Activated naive CD8-positive, alpha-beta T cell treated with anti-CD3 and anti-CD28 coated beads, Interleukin-2, amount 50 U/mL, for 16 hours (primary cell): Measurements from ENCODE around the gene CD40.
"Not testable (repeated sequence)": the region's sequence is repeated elsewhere in the genome, so short reads cannot be mapped to it uniquely, and the experiment has no call there.

Experiments
- DNase-seq: peaks from one replicate; pipeline ENCODE4 v3.0.0-alpha.2; 2020; ENCODE audit warnings: low read depth, low spot score

CD40 gene

GRCh38 chr20:46117704-46118467, at the start of gene CD40:
Gene CD40, plus strand, starts transcription at chr20:46118314. Its CDS starts 30 bp downstream, at chr20:46118344.
- peak; percentile 34 for DNase-seq

DNA sequence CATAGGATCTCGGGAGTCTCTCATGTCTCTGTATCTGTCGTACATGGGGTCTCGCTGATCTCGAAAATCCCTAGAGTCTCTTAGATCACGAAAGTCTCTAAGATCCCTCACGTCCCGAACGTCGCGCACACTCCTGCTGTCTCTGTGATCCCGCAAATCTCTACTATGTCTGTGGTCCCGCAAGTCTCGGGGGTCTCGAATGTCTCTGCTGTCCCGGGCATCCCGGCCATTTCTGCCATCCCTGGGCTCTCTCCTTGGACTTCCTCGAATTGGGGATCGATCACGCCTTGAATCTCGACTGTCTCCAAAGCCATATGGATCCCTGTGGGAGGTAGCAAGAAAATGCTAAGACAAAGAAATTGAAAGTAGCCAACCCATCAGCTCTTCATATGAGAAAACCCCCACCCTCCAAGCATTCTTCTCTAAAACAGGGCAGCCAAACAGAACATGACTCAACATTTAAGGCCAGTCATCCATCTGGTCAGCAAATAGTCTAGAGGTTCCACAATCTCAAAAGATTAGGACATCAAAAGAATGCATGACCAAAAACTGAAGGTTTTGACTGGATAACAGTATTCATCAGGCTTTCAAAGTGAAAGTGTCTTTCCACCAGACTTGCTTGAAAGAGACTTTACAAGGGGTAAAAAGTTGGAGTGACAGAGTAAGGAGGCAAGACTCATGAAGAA, 47.8 kb upstream of the CD40 start:
- DNase-seq = no peak

- no peak for DNase-seq
Observed at GRCh38 chr20:46071573-46071972, 46.5 kb upstream of the CD40 start.

- DNase-seq = no peak
Observed at GRCh38 chr20:46073024-46073423, 45.1 kb upstream of the CD40 start.

DNA sequence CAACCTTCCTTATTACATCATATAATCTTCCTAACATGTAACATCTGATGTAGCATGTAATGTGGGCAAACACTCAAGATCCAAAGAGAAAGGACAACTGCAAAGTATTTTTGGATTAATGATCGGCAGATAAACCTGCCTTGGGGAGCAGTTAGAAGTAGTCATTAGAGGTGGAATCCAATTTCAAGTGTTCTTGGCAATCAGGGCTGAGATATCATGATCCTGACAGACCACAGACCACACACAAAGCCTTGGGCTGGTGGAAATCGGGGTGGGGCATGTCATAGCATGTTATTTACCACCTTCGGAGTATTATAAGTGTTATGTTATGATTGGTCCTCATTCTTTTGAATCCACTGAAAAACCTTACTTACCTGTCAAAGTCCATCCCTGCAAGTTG, 44.7 kb upstream of the CD40 start:
- DNase-seq = no peak

GRCh38 chr20:46074006-46074405, 44.1 kb upstream of the CD40 start:
- DNase-seq = no peak

GRCh38 chr20:46076806-46077205, 41.3 kb upstream of the CD40 start:
- no peak for DNase-seq

GRCh38 chr20:46077642-46078305, 40.3 kb upstream of the CD40 start:
- no peak for DNase-seq

GRCh38 chr20:46078954-46079353, 39.2 kb upstream of the CD40 start:
- DNase-seq = no peak

DNA sequence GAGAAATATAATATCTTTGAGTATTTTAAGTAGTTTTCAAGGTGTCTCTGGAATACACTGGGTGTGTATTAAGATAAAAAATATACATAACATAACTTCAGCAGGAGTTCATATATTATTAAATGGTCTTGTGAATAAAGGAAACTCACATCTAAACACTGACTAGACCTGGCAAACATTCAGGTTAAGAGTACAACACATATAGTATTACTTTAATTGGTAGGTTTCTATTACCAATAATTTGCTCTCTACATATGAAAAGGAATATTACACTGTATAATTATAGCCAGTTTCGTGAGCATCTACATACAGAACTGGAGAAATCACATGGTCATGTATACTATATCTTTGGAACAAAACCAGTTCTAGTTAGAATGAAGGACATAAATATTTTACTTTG, 37.0 kb upstream of the CD40 start:
- no peak for DNase-seq

- DNase-seq = no peak
Observed at GRCh38 chr20:46083101-46083500, 35.0 kb upstream of the CD40 start.

DNA sequence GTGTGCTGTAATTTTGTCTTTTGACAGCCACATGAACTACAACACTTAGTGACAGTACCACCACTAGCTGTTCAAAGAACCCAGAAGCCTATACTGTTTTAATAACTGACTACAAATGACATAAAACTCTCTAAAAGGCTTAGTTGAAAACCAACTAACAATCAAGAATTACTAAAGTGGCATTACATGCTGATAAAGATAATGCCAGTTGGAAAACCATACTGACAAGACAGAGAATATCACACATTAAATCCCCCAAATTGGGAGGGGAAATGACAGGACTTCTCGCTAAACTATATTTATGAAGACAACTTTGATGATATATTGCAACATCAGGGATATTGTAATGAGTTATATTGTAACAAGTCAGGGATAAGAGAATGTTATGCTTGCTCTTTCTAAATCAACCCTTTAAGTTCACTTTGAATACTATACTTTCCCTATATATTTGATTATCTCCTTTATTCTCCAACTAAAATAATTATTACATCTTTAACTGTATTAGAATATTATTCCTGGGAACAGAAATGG, 34.5 kb upstream of the CD40 start:
- DNase-seq = no peak

GRCh38 chr20:46084805-46085178, 33.3 kb upstream of the CD40 start:
- no peak for DNase-seq

- no peak for DNase-seq
Observed at GRCh38 chr20:46085179-46085851, 32.8 kb upstream of the CD40 start.

GRCh38 chr20:46087161-46087560, 31.0 kb upstream of the CD40 start:
- DNase-seq = no peak

- no peak for DNase-seq
Observed at GRCh38 chr20:46088409-46089166, 29.5 kb upstream of the CD40 start.

DNA sequence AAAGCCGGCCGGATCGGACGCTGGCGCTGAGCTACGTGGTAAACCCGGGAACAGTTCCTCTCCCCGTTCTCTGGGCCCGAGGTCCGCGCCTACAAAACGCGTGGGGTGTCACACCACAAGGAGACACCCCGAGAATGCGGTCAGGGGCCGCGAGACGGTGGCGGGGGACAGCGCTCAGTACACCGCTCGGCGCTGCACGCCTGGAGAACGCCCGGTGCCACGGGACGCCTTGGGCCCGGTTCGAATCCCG, 29.0 kb upstream of the CD40 start:
- DNase-seq = peak; percentile 16

GRCh38 chr20:46089417-46090388, 28.4 kb upstream of the CD40 start, which contains the start of gene NCOA5:
Gene NCOA5, minus strand, starts transcription at chr20:46089962. Its CDS starts 10,538 bp downstream, at chr20:46079424.
- DNase-seq = peak; percentile 89

- not testable (repeated sequence) for DNase-seq
Observed at GRCh38 chr20:46091622-46092535, 26.2 kb upstream of the CD40 start.
